G401.6 (cell line): ENCODE data around the gene PYGL.
A peak's percentile ranks its signal among the peaks of the same experiment; 100 is the strongest.

ENCODE experiments used
- FAIRE-seq: peaks from 2 replicates; lab custom pipeline; 2012; peaks lifted over from hg19 to GRCh38; lab: Jason Lieb, UNC

PYGL gene

DNA sequence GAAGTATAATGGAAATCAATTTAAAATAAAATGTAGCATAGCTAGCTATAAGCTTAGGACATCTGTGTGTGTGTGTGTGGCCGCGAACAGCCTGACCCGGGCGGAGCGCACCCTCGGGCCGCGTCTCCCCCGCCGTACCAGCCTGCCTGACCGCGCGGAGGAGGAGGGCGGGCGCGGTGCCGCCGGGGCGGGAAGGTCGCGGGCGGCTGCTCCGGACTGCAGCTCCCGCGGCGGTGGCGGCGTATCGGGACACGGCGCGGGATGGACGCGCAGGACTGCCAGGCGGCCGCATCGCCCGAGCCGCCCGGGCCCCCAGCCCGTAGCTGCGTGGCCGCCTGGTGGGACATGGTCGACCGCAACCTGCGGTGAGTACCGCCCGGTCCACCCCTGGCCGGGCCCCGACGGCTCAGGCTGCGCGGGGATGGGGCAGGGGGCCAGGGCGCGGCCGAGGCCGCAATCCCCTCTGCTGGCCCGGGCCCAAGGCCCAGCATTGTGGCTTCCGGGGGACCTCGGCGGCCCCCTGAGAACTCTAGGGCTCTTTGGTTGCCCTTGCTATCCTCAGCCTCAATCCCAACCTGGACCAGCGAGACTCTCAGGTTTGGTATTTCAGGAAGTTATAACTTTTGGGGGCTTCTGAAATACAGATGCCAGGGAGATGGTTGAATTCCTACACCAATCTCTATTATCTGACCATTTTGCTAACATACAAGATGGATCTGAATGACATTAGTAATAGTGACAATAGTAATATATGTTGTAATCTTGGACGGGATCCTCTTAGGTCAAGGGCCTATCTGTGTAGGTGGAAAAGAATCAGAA, 72.2 kb downstream of the PYGL start, which contains the start of gene ABHD12B:
TSS of gene ABHD12B (plus strand) at position 140 of the 819 bp plus-strand sequence. CDS start at position 262, 122 bp downstream.
- FAIRE-seq, result no peak

DNA sequence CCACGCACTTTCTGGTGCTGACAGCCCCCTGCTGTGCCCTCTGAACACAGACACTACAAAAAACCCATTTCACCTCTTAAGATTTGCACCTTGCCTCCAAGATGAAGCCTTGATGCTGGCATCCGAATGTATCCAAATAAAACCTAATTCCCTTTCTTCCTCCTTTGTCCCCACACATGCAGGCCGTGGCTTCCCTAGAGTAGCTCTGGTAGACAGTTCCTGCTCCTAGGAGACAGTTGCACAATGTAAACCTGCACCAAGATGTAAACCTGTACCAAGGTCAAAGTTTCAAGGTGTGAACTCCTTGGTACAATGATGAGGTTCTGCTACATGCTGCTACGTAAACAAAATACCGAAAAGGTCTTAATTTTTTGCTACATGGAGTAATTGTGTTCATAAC, 73.1 kb downstream of the PYGL start:
- no peak for FAIRE-seq

GRCh38 chr14:50865391-50866076, 78.7 kb downstream of the PYGL start:
- no peak for FAIRE-seq

DNA sequence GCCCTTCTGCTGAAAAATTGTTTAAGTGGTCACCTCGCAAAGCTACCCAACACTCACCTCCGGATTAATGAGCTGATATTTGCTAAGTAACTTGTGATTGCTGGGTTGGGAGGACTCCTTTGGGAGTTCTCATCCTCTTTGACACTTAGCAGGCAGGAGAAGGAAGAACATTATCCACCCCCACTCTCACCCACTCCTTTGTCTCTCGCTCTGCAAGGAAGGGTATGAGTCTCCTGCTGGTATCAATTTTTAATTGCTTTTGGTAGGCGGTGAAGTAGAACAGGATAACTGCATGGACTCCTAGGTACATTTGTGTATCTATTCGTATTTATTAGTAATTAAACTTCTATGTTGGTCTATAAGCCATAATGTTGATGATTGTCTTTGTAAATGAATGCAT, 79.3 kb downstream of the PYGL start:
- no peak for FAIRE-seq

DNA sequence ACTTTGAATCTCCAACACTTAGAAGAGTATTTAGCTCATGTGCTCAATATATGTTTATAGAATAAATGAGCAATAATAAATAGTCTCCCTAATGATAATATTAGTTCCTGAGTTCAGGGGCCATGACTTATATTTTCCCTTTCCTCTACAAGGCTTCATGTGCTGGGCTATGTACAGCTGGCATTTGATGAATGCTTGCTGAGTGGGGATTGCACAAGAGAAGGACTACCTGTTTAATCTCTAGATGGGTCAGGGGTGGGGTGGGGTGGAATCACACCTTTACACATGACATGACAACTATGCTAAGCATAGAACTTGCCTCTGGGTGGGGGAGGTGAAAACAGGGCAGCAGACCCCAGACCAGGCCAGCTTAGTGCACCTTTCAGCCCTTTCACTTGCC, 80.0 kb downstream of the PYGL start:
- no peak for FAIRE-seq

GRCh38 chr14:50862036-50862570, 82.2 kb downstream of the PYGL start:
- FAIRE-seq, result no peak

DNA sequence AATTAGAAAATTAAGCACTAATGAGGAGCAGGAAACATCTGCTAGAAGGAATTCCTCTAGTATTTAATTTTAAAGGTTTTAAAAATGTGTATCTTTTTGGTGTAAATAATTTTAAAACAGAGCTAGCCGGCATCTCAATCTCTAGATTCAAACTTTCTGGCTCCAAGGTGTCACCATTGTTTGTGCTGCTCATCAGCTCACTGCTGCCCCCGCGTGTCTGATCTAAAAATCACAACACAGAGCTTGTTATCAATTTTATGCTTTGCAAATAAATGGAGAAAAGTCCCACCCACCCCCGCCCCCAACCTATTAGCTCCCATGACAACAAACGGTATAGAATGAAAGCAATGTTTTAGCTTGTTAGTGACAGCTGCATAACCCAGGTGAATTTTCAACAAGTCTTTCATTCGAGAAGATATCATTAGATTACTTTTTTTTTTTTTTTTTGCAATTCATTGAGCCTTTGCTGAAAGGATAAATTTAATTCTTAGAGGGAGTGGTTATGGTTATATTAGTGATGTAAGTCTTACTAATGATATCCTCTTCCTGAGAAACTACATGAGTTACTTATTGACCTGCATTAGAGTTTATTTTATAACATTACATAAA, 83.7 kb downstream of the PYGL start:
- peak; percentile 83 for FAIRE-seq

- no peak for FAIRE-seq
These were observed 85.0 kb downstream of the PYGL start for GRCh38 chr14:50859296-50859624.

DNA sequence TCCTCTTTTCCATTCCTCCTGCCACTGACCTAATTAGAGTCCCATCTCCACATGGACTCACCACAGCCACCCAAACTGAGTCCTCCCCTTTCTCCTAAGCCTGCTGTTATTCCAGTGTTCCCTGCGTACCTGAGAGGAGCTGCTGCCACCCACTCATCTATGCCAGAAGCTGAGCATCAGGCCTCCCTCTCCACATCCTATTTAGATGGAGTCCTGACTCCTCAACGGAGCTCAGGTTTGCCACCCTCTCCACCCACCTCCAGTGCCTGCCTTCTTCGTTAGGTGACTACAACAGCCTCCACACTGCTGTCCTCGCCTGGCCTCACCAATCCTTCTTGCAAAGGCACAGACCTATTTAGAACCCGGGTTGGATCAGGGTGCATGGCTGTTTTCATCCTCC, 87.6 kb downstream of the PYGL start:
- FAIRE-seq, result no peak

GRCh38 chr14:50855558-50855957, 88.7 kb downstream of the PYGL start:
- FAIRE-seq, result no peak
